Measurements from ENCODE around the gene ATP2C2.

GRCh38 chr16:84324434-84325262, 43.7 kb upstream of the ATP2C2 start:
- TF ChIP-seq POLR2AphosphoS5 (IDR thresholded peaks at IDR 0.05; ENCODE audit: borderline replicate concordance, low read depth, low read length) (no peak), EZH2 (IDR thresholded peaks at IDR 0.05) (no peak), FOXP2 (optimal IDR thresholded peaks at IDR 0.05; ENCODE audit: control extremely low read depth, extremely low read length, insufficient read depth) (no peak)
